Transverse colon (tissue), 4 donors: ENCODE results near the gene TMEM181. TPM values are rescaled to one million over a fixed set of nuclear protein-coding genes. Genes with fewer than 3 reads are reported as not detected.
A peak's percentile ranks its signal among the peaks of the same experiment; 100 is the strongest.

Experiments
- DNase-seq: peaks from one replicate; pipeline ENCODE4 v3.0.0-alpha.2; 2019
- H3K27ac ChIP-seq, 4 donors: fragments of 200-600 bp; sonication (generic); 2 replicates each; pipeline ENCODE4 v1.5.1; 2016 to 2018; ENCODE audit warnings: inconsistent platforms in 4 of 4
- H3K27me3 ChIP-seq: fragments of 200-600 bp; sonication (generic); 2 replicates; pipeline ENCODE4 v1.5.1; 2017; ENCODE audit warnings: inconsistent platforms
- H3K36me3 ChIP-seq, 4 donors: fragments of 200-600 bp; sonication (generic); 2 replicates each; pipeline ENCODE4 v1.5.1; 2017 to 2019; ENCODE audit warnings: inconsistent platforms in 4 of 4
- H3K4me1 ChIP-seq, 4 donors: fragments of 200-600 bp; sonication (generic); 2 replicates each; pipeline ENCODE4 v1.5.1; 2017 to 2020; ENCODE audit warnings: inconsistent platforms in 4 of 4
- H3K4me3 ChIP-seq, 4 donors: fragments of 200-600 bp; sonication (generic); 1 replicate in 1 of 4; 2 replicates in 3 of 4; pipeline versions ENCODE4 v1.5.1 to v1.6.1; 2017 to 2019; ENCODE audit warnings: inconsistent platforms in 4 of 4
- H3K9me3 ChIP-seq, 2 donors: fragments of 200-600 bp; sonication (generic); 2 replicates each; pipeline ENCODE4 v1.5.1; 2017 to 2019; ENCODE audit warnings: inconsistent platforms in 2 of 2
- CTCF ChIP-seq, 5 experiments: fragments of 200-600 bp in 3 of 5; fragments of 450-650 bp in 2 of 5; sonication (generic) in 3 of 5; IDR thresholded peaks; 1 replicate in 2 of 5; 2 replicates in 3 of 5; pipeline ENCODE4 v1.5.1; 2016 to 2017; ENCODE audit warnings: antibody characterized with exemption in 5 of 5, inconsistent platforms in 3 of 5, mild to moderate bottlenecking in 2 of 5, moderate library complexity in 1 of 5
- EP300 ChIP-seq: sonication (generic); formaldehyde crosslinking; IDR thresholded peaks from one replicate; pipeline ENCODE4 v1.6.1; 2017; ENCODE audit warnings: antibody characterized with exemption, low read depth
- POLR2A ChIP-seq: fragments of 450-650 bp; IDR thresholded peaks from one replicate; pipeline ENCODE4 v1.6.1; 2016; ENCODE audit warnings: antibody characterized with exemption, mild to moderate bottlenecking, moderate library complexity
- POLR2AphosphoS5 ChIP-seq, 3 donors: sonication (generic); formaldehyde crosslinking; IDR thresholded peaks; one replicate each; pipeline ENCODE4 v1.6.1; 2016; ENCODE audit warnings: antibody characterized with exemption in 3 of 3
- WGBS, 2 donors: methylation state at CpG; one replicate each; pipeline ENCODE4 v1.1.5; 2018; ENCODE audit warnings: low coverage in 1 of 2; 5-methylcytosine and 5-hydroxymethylcytosine counted together
- in situ Hi-C, 4 donors: fragments of 200-750 bp; cut with MboI; loops; one replicate each; pipeline versions ENCODE4 v1.15.0 to v1.15.1; 2017; ENCODE audit warnings: low sequenced_read_pairs in 3 of 4, low pct_ligation_motif_present in 1 of 4, low pct_unique_long_range_greater_than_20kb in 1 of 4
- intact Hi-C: fragments of 100-400 bp; cut with DNase I; formaldehyde crosslinking; loops from one replicate; pipeline ENCODE4 v1.15.1; 2023; ENCODE audit warnings: low total_unique reads
- total RNA-seq, 4 donors: library from RNA; depleted of rRNA; stranded (reverse); fragments of >200 nt; gene quantifications; one replicate each; pipeline ENCODE4 v1.1.0, GENCODE V29; 2016

Gene TMEM181
- total RNA-seq, result 10 to 100 TPM; 15.7 to 41.3 (median 34.2) TPM

DNA sequence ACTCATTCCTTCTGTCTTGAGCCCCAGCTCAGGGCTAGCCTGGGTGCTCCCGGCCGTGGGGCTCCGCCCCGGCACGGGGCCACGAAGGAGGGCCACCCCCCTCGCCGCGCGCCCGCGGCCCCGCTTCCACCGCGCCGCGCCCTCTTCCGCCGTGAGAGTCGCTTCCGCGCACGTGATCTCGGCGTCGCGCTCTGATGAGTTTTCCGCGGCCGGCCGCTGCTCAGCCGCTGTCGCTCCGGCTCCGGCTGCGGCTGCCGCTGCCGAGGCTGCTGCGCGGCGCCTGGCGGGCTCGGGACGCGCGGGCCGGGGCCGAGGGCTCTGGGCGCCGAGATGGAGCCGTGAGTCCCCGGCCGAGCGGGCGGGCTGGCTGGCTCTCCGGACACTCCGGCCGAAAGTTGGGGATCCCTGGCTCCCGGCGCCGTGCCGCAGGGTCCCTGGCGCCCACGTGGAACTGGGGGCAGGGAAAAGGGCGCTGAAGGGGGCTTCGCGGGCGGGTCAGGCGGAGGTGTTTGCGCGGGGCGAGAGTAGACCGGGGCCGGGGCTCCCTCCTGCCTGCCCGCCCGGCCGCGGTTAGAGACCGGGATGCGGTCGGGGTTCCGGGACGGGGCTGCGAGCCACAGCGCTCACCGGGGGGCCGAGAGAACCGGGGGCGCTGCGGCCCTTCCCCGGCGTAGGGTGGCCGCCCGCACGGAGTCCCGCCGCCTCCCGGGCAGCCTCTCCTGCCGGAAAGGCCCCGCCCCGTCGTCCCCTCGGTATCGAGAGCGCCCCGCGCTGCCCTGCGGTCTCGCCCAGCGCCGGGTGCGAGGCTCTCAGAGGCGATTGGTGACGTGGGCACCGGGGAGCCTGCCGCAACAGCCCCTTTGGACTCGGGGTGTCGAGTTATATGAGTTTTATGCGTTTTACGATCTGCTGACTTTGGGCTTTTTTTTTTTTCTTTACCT is at the start of gene TMEM181:
TSS of gene TMEM181 (plus strand) at position 197 of the 941 bp plus-strand sequence. CDS start at position 331, 134 bp downstream.
- Histone ChIP-seq H3K9me3 (no peaks in the 10 kb centered on the region), H3K27me3 (no peaks in the 10 kb centered on the region), H3K4me3 (peak within 1 kb of the TSS; percentile 75 to 96 (median 80)), H3K36me3 (no peaks in the 10 kb centered on the region), H3K27ac (peak within 1 kb of the TSS; percentile 93 to 97 (median 96)), H3K4me1 (peaks cover 11 to 28% (median 23%) of the 10 kb centered on the region in 4 donors)
- in situ Hi-C loops (no loop called here), intact Hi-C loops (no loop called here)
- peak; percentile 91 for DNase-seq
- TF ChIP-seq EP300 (no peak), CTCF (IDR thresholded peaks at IDR 0.05) (peak in 1 of 5 experiments; percentile 1), POLR2AphosphoS5 (IDR thresholded peaks at IDR 0.05) (peak; percentile 81 to 87 (median 86)), POLR2A (peak; percentile 60)
- WGBS, 2 donors, result 1% methylated on average over 79 of the region's 120 CpGs; no CpG with 5 or more reads in 1 of the 2 donors

DNA sequence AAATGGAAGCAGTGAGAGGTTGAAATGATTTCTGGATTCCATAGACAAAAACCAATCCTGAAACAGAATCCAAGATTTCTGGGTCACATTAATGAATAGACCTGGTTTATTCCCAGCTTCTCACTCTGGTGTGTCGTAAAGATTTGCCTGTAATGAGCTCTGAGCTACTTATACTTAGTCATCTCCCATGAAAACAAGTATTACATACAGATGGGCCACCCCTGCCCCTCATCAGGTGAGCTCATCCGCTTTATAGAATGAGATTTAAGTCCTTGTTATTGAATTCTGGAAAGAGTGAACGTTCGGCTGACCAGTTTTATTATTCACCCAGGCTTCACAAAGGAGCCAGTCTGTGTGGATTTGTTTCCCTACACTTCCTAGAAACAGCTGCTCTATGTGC is 47.1 kb upstream of the TMEM181 start:
- no peak for DNase-seq
- WGBS, 2 donors, result 80 to 86% methylated on average over 1 to 4 of the region's 4 CpGs
- intact Hi-C loops, result no loop called here
- H3K27me3 ChIP-seq, result peaks cover 22% of the 10 kb centered on the region
- H3K9me3 ChIP-seq, result no peaks in the 10 kb centered on the region
- H3K4me1 ChIP-seq, result peaks cover 0 to 2% (median 0%) of the 10 kb centered on the region in 4 donors
- no peak overlapping the region for H3K27ac ChIP-seq
- in situ Hi-C loops, result no loop called here
- TF ChIP-seq EP300, result no peak
- TF ChIP-seq POLR2A, result no peak
- TF ChIP-seq CTCF (IDR thresholded peaks at IDR 0.05), result no peak
- no peak for TF ChIP-seq POLR2AphosphoS5 (IDR thresholded peaks at IDR 0.05)
- H3K4me3 ChIP-seq, result no peak overlapping the region
- H3K36me3 ChIP-seq, result no peaks in the 10 kb centered on the region

- no peak overlapping the region for H3K4me3 ChIP-seq
- H3K27me3 ChIP-seq, result peaks cover 33% of the 10 kb centered on the region
- no peaks in the 10 kb centered on the region for H3K36me3 ChIP-seq
- TF ChIP-seq POLR2A, result no peak
- no peak for TF ChIP-seq EP300
- TF ChIP-seq CTCF (IDR thresholded peaks at IDR 0.05), result no peak
- no peak for TF ChIP-seq POLR2AphosphoS5 (IDR thresholded peaks at IDR 0.05)
- no peak overlapping the region for H3K27ac ChIP-seq
- H3K9me3 ChIP-seq, result no peaks in the 10 kb centered on the region
- in situ Hi-C loops (no loop called here), intact Hi-C loops (no loop called here)
- no peak for DNase-seq
- WGBS, 2 donors, result 79 to 89% methylated on average over 3 to 4 of the region's 4 CpGs
- peaks cover 0 to 10% (median 4%) of the 10 kb centered on the region in 4 donors for H3K4me1 ChIP-seq
Observed at GRCh38 chr6:158514176-158514575, 45.7 kb upstream of the TMEM181 start.

- no peaks in the 10 kb centered on the region for H3K36me3 ChIP-seq
- TF ChIP-seq CTCF (IDR thresholded peaks at IDR 0.05) (no peak), POLR2AphosphoS5 (IDR thresholded peaks at IDR 0.05) (no peak), POLR2A (no peak), EP300 (no peak)
- H3K9me3 ChIP-seq, result no peaks in the 10 kb centered on the region
- in situ Hi-C loops, result no loop called here
- H3K27ac ChIP-seq, result no peak overlapping the region
- H3K27me3 ChIP-seq, result peaks cover 39% of the 10 kb centered on the region
- 86 to 96% methylated on average over 1 to 8 of the region's 8 CpGs for WGBS, 2 donors
- DNase-seq, result no peak
- H3K4me1 ChIP-seq, result peaks cover 0 to 10% (median 4%) of the 10 kb centered on the region in 4 donors
- intact Hi-C loops, result no loop called here
- H3K4me3 ChIP-seq, result no peak overlapping the region
Observed at GRCh38 chr6:158514991-158515390, 44.9 kb upstream of the TMEM181 start.
